ENCODE results near the gene ZSCAN16. TPM values are rescaled to one million over a fixed set of nuclear protein-coding genes. Genes with fewer than 3 reads are reported as not detected.

ZSCAN16 gene
- total RNA-seq, 1 experiment from 2014 or later, result 5.9 TPM

GRCh38 chr6:28134015-28134414, 9.6 kb downstream of the ZSCAN16 start:
- peak; percentile 62 for DNase-seq (ENCODE audit: low read depth)

- no peak for DNase-seq (ENCODE audit: low read depth)
Observed at GRCh38 chr6:28134716-28135115, 10.3 kb downstream of the ZSCAN16 start.

- DNase-seq (ENCODE audit: low read depth), result no peak
Observed at GRCh38 chr6:28135393-28135792, 11.0 kb downstream of the ZSCAN16 start.

- DNase-seq (ENCODE audit: low read depth), result peak; percentile 97
Observed at GRCh38 chr6:28136585-28137504, 12.4 kb downstream of the ZSCAN16 start.

- DNase-seq (ENCODE audit: low read depth), result peak; percentile 63
Observed at GRCh38 chr6:28137505-28137981, 13.1 kb downstream of the ZSCAN16 start.

GRCh38 chr6:28139860-28140543, 15.6 kb downstream of the ZSCAN16 start:
- DNase-seq (ENCODE audit: low read depth), result no peak

- no peak for DNase-seq (ENCODE audit: low read depth)
Observed at GRCh38 chr6:28140616-28141015, 16.2 kb downstream of the ZSCAN16 start.

GRCh38 chr6:28141500-28142329, 17.3 kb downstream of the ZSCAN16 start, which contains the start of gene ZKSCAN8:
TSS of gene ZKSCAN8 (plus strand) at chr6:28141883. CDS start at chr6:28148408, 6,525 bp downstream.
- peak; percentile 90 for DNase-seq (ENCODE audit: low read depth)

- DNase-seq (ENCODE audit: low read depth), result no peak
Observed at GRCh38 chr6:28142446-28142845, 18.0 kb downstream of the ZSCAN16 start.

GRCh38 chr6:28145231-28145630, 20.8 kb downstream of the ZSCAN16 start:
- no peak for DNase-seq (ENCODE audit: low read depth)

GRCh38 chr6:28152531-28152930, 28.1 kb downstream of the ZSCAN16 start:
- DNase-seq (ENCODE audit: low read depth), result no peak

- DNase-seq (ENCODE audit: low read depth), result no peak
Observed at GRCh38 chr6:28153546-28153945, 29.1 kb downstream of the ZSCAN16 start.

GRCh38 chr6:28154357-28154756, 29.9 kb downstream of the ZSCAN16 start:
- DNase-seq (ENCODE audit: low read depth), result no peak

- DNase-seq (ENCODE audit: low read depth), result no peak
Observed at GRCh38 chr6:28158318-28158717, 33.9 kb downstream of the ZSCAN16 start.

GRCh38 chr6:28159029-28159607, 34.7 kb downstream of the ZSCAN16 start:
- DNase-seq (ENCODE audit: low read depth), result no peak

- DNase-seq (ENCODE audit: low read depth), result peak; percentile 3
Observed at GRCh38 chr6:28160233-28160632, 35.8 kb downstream of the ZSCAN16 start.

GRCh38 chr6:28161410-28162079, 37.1 kb downstream of the ZSCAN16 start:
- peak; percentile 58 for DNase-seq (ENCODE audit: low read depth)

- no peak for DNase-seq (ENCODE audit: low read depth)
Observed at GRCh38 chr6:28165563-28165962, 41.2 kb downstream of the ZSCAN16 start.

GRCh38 chr6:28167068-28167467, 42.7 kb downstream of the ZSCAN16 start:
- DNase-seq (ENCODE audit: low read depth), result peak; percentile 58

GRCh38 chr6:28167926-28168325, 43.5 kb downstream of the ZSCAN16 start:
- no peak for DNase-seq (ENCODE audit: low read depth)

GRCh38 chr6:28171271-28171670, 46.9 kb downstream of the ZSCAN16 start:
- no peak for DNase-seq (ENCODE audit: low read depth)

Measured in RPMI7951 (cell line).